Trophoblast cell (in vitro differentiated cells and primary cell): ENCODE results near the gene KLHL30.

Source experiments
- DNase-seq, 2 donors: peaks; one replicate each; pipeline ENCODE4 v3.0.0-alpha.2; 2016
- H2AFZ ChIP-seq: 2 replicates; pipeline ENCODE4 v1.6.1; 2013; ENCODE audit warnings: low read length, moderate library complexity, mild to moderate bottlenecking; ENCODE audit not compliant: insufficient read depth, poor library complexity
- H2AK5ac ChIP-seq: 2 replicates; pipeline ENCODE4 v1.6.1; 2013; ENCODE audit warnings: mild to moderate bottlenecking, low read length
- H2BK120ac ChIP-seq: 2 replicates; pipeline ENCODE4 v1.6.1; 2013; ENCODE audit warnings: low read length, mild to moderate bottlenecking, moderate library complexity; ENCODE audit not compliant: insufficient read depth, poor library complexity
- H2BK12ac ChIP-seq: 2 replicates; pipeline ENCODE4 v1.6.1; 2013; ENCODE audit warnings: mild to moderate bottlenecking, low read length, moderate library complexity
- H2BK5ac ChIP-seq: 2 replicates; pipeline ENCODE4 v1.6.1; 2013; ENCODE audit warnings: low read length, low read depth, moderate library complexity, mild to moderate bottlenecking; ENCODE audit not compliant: poor library complexity
- H3K14ac ChIP-seq: 2 replicates; pipeline ENCODE4 v1.6.1; 2013; ENCODE audit warnings: mild to moderate bottlenecking, low read length
- H3K18ac ChIP-seq: 2 replicates; pipeline ENCODE4 v1.6.1; 2013; ENCODE audit warnings: mild to moderate bottlenecking, low read length
- H3K23ac ChIP-seq: 2 replicates; pipeline ENCODE4 v1.6.1; 2013; ENCODE audit warnings: low read length
- H3K27ac ChIP-seq: 2 replicates; pipeline ENCODE4 v1.5.1; 2013; ENCODE audit warnings: low read depth, mild to moderate bottlenecking, inconsistent platforms, low read length, moderate library complexity
- H3K27me3 ChIP-seq: 2 replicates; pipeline ENCODE4 v1.6.1; 2013; ENCODE audit warnings: inconsistent platforms, mild to moderate bottlenecking, low read length, moderate library complexity; ENCODE audit not compliant: insufficient read depth
- H3K36me3 ChIP-seq, 2 experiments: 1 replicate in 1 of 2; 2 replicates in 1 of 2; pipeline ENCODE4 v1.6.1; 2013; ENCODE audit warnings: low read length in 2 of 2, mild to moderate bottlenecking in 2 of 2, moderate library complexity in 1 of 2; ENCODE audit not compliant: insufficient read depth in 2 of 2, control insufficient read depth in 1 of 2
- H3K4ac ChIP-seq: 2 replicates; pipeline ENCODE4 v1.6.1; 2013; ENCODE audit warnings: low read depth, mild to moderate bottlenecking, low read length, moderate library complexity
- H3K4me1 ChIP-seq, 2 experiments: 1 replicate in 1 of 2; 2 replicates in 1 of 2; pipeline ENCODE4 v1.6.1; 2013; ENCODE audit warnings: low read length in 2 of 2, mild to moderate bottlenecking in 2 of 2, moderate library complexity in 1 of 2; ENCODE audit not compliant: insufficient read depth in 2 of 2, control insufficient read depth in 1 of 2
- H3K4me2 ChIP-seq: 2 replicates; pipeline ENCODE4 v1.6.1; 2013; ENCODE audit warnings: inconsistent platforms, mild to moderate bottlenecking, low read length, moderate library complexity
- H3K4me3 ChIP-seq: 2 replicates; pipeline ENCODE4 v1.5.1; 2013; ENCODE audit warnings: mild to moderate bottlenecking, low read depth, low read length, inconsistent platforms
- H3K79me1 ChIP-seq: one replicate; pipeline ENCODE4 v1.6.1; 2013; ENCODE audit warnings: low read length
- H3K79me2 ChIP-seq: 2 replicates; pipeline ENCODE4 v1.6.1; 2013; ENCODE audit warnings: low read length, mild to moderate bottlenecking; ENCODE audit not compliant: control insufficient read depth, insufficient read depth, poor library complexity
- H3K9ac ChIP-seq: 2 replicates; pipeline ENCODE4 v1.6.1; 2013; ENCODE audit warnings: mild to moderate bottlenecking, low read length
- H3K9me3 ChIP-seq: 2 replicates; pipeline ENCODE4 v1.6.1; 2013; ENCODE audit warnings: low read depth, mild to moderate bottlenecking, control low read depth, inconsistent platforms, low read length; ENCODE audit not compliant: insufficient read depth
- H4K12ac ChIP-seq: 2 replicates; pipeline ENCODE4 v1.6.1; 2013; ENCODE audit warnings: low read depth, mild to moderate bottlenecking, low read length, moderate library complexity
- H4K8ac ChIP-seq: 2 replicates; pipeline ENCODE4 v1.6.1; 2013; ENCODE audit warnings: low read depth, mild to moderate bottlenecking, low read length, moderate library complexity
- H4K91ac ChIP-seq: one replicate; pipeline ENCODE4 v1.6.1; 2013; ENCODE audit warnings: low read depth, mild to moderate bottlenecking, low read length, moderate library complexity
- WGBS: extraction: QIAGEN DNeasy Blood & Tissue Kit; methylation state at CpG from one replicate; pipeline ENCODE4 v1.1.7; 2013; ENCODE audit warnings: missing lambda C conversion rate; ENCODE audit not compliant: insufficient read length, insufficient coverage; ENCODE audit errors: extremely low coverage; 5-methylcytosine and 5-hydroxymethylcytosine counted together

The KLHL30 gene

GRCh38 chr2:238151628-238152235 lies 13.3 kb downstream of the KLHL30 start:
- no peak overlapping the region for H3K4me2 ChIP-seq
- DNase-seq = no peak
- no peak overlapping the region for H2AFZ ChIP-seq

GRCh38 chr2:238152771-238153688 lies 14.6 kb downstream of the KLHL30 start:
- no peak overlapping the region for H3K4me2 ChIP-seq
- H3K4me1 ChIP-seq = no peaks in the 10 kb centered on the region
- H4K8ac ChIP-seq = no peak overlapping the region
- H3K9me3 ChIP-seq = peaks cover 2% of the 10 kb centered on the region
- H2AFZ ChIP-seq = no peak overlapping the region
- peaks cover under 1% of the 10 kb centered on the region for H3K27me3 ChIP-seq
- H3K4me3 ChIP-seq = no peak overlapping the region
- no peaks in the 10 kb centered on the region for H3K36me3 ChIP-seq
- no peak overlapping the region for H3K27ac ChIP-seq
- H4K91ac ChIP-seq = no peak overlapping the region
- no peak overlapping the region for H3K23ac ChIP-seq
- H3K4ac ChIP-seq = no peak overlapping the region
- DNase-seq = no peak
- H4K12ac ChIP-seq = no peak overlapping the region
- H3K79me2 ChIP-seq = no peaks in the 10 kb centered on the region
- no peak overlapping the region for H2BK120ac ChIP-seq
- no peak overlapping the region for H3K9ac ChIP-seq
- no peak overlapping the region for H3K18ac ChIP-seq
- no peak overlapping the region for H2BK5ac ChIP-seq
- no peak overlapping the region for H3K14ac ChIP-seq
- H3K79me1 ChIP-seq = no peaks in the 10 kb centered on the region
- WGBS = no CpG with 5 or more reads among the region's 22 CpGs
- no peak overlapping the region for H2BK12ac ChIP-seq
- no peak overlapping the region for H2AK5ac ChIP-seq

More at GRCh38 chr2:238151628-238152235, 13.3 kb downstream of the KLHL30 start:
- Histone ChIP-seq H3K79me2 (no peaks in the 10 kb centered on the region), H3K79me1 (no peaks in the 10 kb centered on the region), H4K91ac (no peak overlapping the region), H3K4me3 (no peak overlapping the region), H3K36me3 (no peaks in the 10 kb centered on the region), H4K8ac (no peak overlapping the region), H3K14ac (no peak overlapping the region), H3K4ac (no peak overlapping the region), H3K27ac (no peak overlapping the region), H4K12ac (no peak overlapping the region), H3K9ac (no peak overlapping the region), H3K18ac (no peak overlapping the region), H2BK5ac (no peak overlapping the region), H2AK5ac (no peak overlapping the region), H2BK120ac (no peak overlapping the region), H3K27me3 (no peaks in the 10 kb centered on the region), H2BK12ac (no peak overlapping the region), H3K23ac (no peak overlapping the region), H3K4me1 (no peaks in the 10 kb centered on the region), H3K9me3 (peaks cover 2% of the 10 kb centered on the region)
- WGBS = no CpG with 5 or more reads among the region's 16 CpGs

- H2AFZ ChIP-seq = no peak overlapping the region
Measured at GRCh38 chr2:238154570-238154969, 16.1 kb downstream of the KLHL30 start.

GRCh38 chr2:238155051-238155760 lies 16.7 kb downstream of the KLHL30 start:
- Histone ChIP-seq H3K27ac (no peak overlapping the region), H3K4me1 (peaks cover 1 to 2% of the 10 kb centered on the region in 2 experiments), H3K79me2 (no peaks in the 10 kb centered on the region), H4K91ac (no peak overlapping the region), H2BK12ac (no peak overlapping the region), H3K14ac (no peak overlapping the region), H3K36me3 (no peaks in the 10 kb centered on the region), H3K27me3 (peaks cover 17% of the 10 kb centered on the region), H3K4me2 (no peak overlapping the region), H3K18ac (no peak overlapping the region), H3K4ac (no peak overlapping the region), H3K79me1 (no peaks in the 10 kb centered on the region), H3K23ac (no peak overlapping the region), H3K9me3 (peaks cover 6% of the 10 kb centered on the region), H4K8ac (no peak overlapping the region), H2AK5ac (no peak overlapping the region), H2BK120ac (no peak overlapping the region), H3K4me3 (no peak overlapping the region), H4K12ac (no peak overlapping the region), H2AFZ (no peak overlapping the region), H2BK5ac (no peak overlapping the region), H3K9ac (no peak overlapping the region)
- no CpG with 5 or more reads among the region's 19 CpGs for WGBS
- no peak for DNase-seq

More at GRCh38 chr2:238154570-238154969, 16.1 kb downstream of the KLHL30 start:
- H3K4ac ChIP-seq = no peak overlapping the region
- no peak overlapping the region for H2BK5ac ChIP-seq
- DNase-seq = no peak
- no peak overlapping the region for H4K12ac ChIP-seq
- no peak overlapping the region for H2BK12ac ChIP-seq
- H3K14ac ChIP-seq = no peak overlapping the region
- H4K8ac ChIP-seq = no peak overlapping the region
- no peaks in the 10 kb centered on the region for H3K36me3 ChIP-seq
- H3K79me1 ChIP-seq = no peaks in the 10 kb centered on the region
- peaks cover 2% of the 10 kb centered on the region for H3K9me3 ChIP-seq
- H2AK5ac ChIP-seq = no peak overlapping the region
- H3K27me3 ChIP-seq = peaks cover 12% of the 10 kb centered on the region
- H3K79me2 ChIP-seq = no peaks in the 10 kb centered on the region
- H3K18ac ChIP-seq = no peak overlapping the region
- no peak overlapping the region for H3K4me2 ChIP-seq
- whole genome bisulfite sequencing = no CpG with 5 or more reads among the region's 10 CpGs
- H3K27ac ChIP-seq = no peak overlapping the region
- peaks cover 1 to 2% of the 10 kb centered on the region in 2 experiments for H3K4me1 ChIP-seq
- no peak overlapping the region for H3K9ac ChIP-seq
- H2BK120ac ChIP-seq = no peak overlapping the region
- no peak overlapping the region for H4K91ac ChIP-seq
- H3K23ac ChIP-seq = no peak overlapping the region
- H3K4me3 ChIP-seq = no peak overlapping the region
